DOHH2 (cell line): Measurements from ENCODE around the gene FANCC.

ENCODE experiments used
- CTCF ChIP-seq: fragments of 200-600 bp; sonication (generic); IDR thresholded peaks from one replicate; pipeline ENCODE4 v1.5.1; 2014; ENCODE audit warnings: antibody characterized with exemption, mild to moderate bottlenecking, low read depth, low read length; ENCODE audit not compliant: poor library complexity, severe bottlenecking
- EZH2phosphoT487 ChIP-seq: fragments of 200-600 bp; sonication (generic); IDR thresholded peaks from 2 replicates; pipeline ENCODE4 v1.6.1; 2017; ENCODE audit warnings: borderline replicate concordance, mild to moderate bottlenecking, antibody characterized with exemption, low read length, moderate library complexity, mixed read lengths

DNA sequence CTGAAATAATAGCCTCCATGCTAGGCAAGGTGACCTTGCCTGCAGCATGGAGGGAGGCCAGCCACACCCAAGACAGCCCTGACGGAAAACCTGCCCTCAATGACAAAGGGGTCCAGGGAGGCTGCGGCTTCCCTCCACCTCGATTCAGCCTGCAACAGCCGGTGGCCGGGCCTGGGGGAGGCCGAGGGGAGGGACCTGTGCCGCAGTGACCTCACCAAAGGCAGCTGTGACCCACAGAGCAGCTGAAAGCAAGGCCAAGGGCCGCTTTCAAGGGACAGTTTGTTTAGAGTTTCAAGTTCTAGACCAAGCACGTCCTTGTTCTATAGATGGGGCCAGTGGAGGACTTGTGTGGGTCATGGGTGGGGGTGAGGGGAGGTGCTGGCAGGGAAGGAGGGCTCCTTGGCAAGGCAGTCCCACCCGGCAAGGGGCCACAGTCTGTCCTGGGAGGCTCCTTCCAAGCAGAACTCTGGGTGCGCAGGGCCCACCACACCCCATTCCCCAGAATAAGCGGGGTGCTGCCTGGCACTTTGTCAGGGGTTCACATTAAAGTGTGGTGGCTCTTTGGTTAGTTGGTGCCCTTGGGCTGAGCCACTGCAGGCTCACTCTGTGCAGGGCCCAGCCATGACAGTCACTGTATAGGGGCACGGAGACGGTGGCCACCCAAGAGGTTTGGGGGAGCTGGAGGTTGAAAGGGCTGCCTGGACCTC, 226.5 kb downstream of the FANCC start:
- TF ChIP-seq CTCF (no peak), EZH2phosphoT487 (no peak)
